GM18498 (cell line): ENCODE measurements around the gene VAMP8.
"Not testable (repeated sequence)": the region's sequence is repeated elsewhere in the genome, so short reads cannot be mapped to it uniquely, and the experiment has no call there.

Source experiments
- ATAC-seq: cut with Tn5 transposase; IDR thresholded peaks from one replicate; pipeline ENCODE4 v1.9.1; 2021; ENCODE audit warnings: mild to moderate bottlenecking, moderate library complexity; ENCODE audit not compliant: unreplicated experiment

Gene VAMP8

DNA sequence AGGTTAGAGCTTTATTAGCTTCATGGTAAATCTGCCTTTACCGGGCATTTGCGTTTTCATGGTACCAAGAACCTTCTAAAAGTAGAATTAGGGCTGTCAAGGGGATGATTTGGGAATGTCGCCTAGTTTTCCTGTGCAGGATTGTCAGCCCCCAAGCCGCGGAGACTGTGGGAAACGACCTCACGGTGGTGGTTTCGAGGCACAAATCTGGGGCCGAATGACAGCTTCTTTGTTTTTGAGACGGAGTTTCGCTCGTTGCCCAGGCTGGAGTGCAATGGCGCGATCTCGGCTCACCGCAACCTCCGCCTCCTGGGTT is 38.0 kb downstream of the VAMP8 start:
- no peak for ATAC-seq

- ATAC-seq = not testable (repeated sequence)
Observed at GRCh38 chr2:85617723-85618122, 40.3 kb downstream of the VAMP8 start.

DNA sequence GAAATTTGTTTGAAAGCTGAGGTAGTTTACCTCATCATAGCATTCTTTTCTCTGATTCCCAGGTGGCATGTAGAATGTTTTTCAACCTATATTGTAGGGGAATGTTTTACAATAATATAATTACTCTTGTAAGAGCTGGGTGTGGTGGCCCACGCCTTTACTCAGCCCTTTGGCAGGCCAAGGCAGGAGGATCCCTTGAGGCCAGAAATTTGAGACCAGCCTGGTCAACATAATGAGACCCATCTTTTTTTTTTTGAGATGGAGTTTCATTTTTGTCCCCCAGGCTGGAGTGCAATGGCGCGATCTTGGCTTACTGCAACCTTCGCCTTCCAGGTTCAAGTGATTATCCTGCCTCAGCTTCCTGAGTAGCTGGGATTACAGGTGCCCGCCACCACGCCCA is 42.2 kb downstream of the VAMP8 start:
- no peak for ATAC-seq

GRCh38 chr2:85621338-85621737 is 44.0 kb downstream of the VAMP8 start:
- ATAC-seq = no peak

DNA sequence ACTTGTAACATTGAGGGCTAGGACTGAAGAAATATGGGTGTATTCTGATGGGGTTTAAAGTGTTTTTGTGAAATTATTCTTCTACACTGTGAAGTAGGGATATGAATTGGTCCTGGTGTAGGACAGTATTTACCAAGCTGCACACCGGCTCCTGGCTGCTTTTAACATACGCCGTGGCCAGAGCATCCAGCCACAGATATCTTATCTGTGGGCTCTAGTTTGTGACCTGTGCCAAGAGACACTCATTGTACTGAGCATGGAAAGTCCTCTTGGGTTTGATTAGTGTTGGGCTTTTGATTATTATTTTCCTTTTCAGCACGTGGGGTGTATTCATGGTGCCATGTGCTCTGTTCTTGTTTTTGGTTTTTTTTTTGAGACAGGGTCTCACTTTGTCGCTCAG is 46.6 kb downstream of the VAMP8 start:
- no peak for ATAC-seq

- ATAC-seq = no peak
Observed at GRCh38 chr2:85628658-85629057, 51.3 kb downstream of the VAMP8 start.

- ATAC-seq = no peak
Observed at GRCh38 chr2:85631316-85631715, 53.9 kb downstream of the VAMP8 start.
